VCaP (cell line): ENCODE results near the gene PDZD7.

ENCODE experiments used
- H3K27ac ChIP-seq: fragments of 450-650 bp; 2 replicates; pipeline ENCODE4 v1.5.1; 2017
- TF ChIP-seq, protein P1 (sequence below): fragments of 450-650 bp; conservative IDR thresholded peaks from 2 replicates; pipeline ENCODE4 v1.5.1; 2017; ENCODE audit warnings: mild to moderate bottlenecking, moderate library complexity

PDZD7 gene

DNA sequence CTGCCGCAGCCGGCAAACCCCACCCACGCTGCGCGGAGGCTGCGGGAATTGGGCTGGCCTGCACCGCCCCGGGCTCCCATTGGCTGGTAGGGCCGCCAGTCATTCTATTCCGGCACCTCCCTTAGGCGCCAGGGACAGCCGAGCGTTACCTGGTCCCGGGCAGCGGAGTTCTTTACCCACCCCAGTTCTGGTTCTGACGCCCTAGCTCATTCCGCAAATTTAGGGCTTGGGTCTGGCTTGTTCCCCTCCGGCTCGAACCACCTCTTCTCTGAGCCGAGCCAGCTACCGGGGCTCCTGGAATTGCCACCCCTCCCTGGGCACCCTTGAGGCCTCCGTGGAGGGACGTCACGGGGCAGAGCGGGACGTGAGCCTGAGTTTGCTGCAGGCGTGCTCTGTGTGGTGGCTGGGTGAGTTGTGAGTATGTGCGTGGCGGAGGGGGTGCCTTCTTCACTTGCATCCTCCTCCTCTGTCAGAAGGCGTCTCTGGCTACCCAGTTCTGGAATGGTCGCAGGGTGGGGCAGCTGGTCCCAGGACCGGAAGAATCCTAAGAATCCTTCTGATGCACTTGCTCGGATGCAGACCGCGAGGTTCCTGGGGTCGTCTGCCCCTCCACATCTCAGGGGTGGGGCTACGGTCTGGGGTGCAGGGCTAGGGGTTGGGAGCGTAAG is at the start of gene PDZD7, which contains the start of gene SFXN3:
Gene PDZD7, minus strand, starts transcription at position 2 of the 668 bp plus-strand sequence. CDS start 910 bp downstream, outside the sequence.
Gene SFXN3, plus strand, starts transcription at position 107 of the 668 bp plus-strand sequence. CDS start 3,461 bp downstream, outside the sequence.
- H3K27ac ChIP-seq, result peak within 1 kb of the TSS; percentile 58; the same call in 1 of the 2 replicates
- TF ChIP-seq, protein P1, sequence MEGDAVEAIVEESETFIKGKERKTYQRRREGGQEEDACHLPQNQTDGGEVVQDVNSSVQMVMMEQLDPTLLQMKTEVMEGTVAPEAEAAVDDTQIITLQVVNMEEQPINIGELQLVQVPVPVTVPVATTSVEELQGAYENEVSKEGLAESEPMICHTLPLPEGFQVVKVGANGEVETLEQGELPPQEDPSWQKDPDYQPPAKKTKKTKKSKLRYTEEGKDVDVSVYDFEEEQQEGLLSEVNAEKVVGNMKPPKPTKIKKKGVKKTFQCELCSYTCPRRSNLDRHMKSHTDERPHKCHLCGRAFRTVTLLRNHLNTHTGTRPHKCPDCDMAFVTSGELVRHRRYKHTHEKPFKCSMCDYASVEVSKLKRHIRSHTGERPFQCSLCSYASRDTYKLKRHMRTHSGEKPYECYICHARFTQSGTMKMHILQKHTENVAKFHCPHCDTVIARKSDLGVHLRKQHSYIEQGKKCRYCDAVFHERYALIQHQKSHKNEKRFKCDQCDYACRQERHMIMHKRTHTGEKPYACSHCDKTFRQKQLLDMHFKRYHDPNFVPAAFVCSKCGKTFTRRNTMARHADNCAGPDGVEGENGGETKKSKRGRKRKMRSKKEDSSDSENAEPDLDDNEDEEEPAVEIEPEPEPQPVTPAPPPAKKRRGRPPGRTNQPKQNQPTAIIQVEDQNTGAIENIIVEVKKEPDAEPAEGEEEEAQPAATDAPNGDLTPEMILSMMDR, result no peak

DNA sequence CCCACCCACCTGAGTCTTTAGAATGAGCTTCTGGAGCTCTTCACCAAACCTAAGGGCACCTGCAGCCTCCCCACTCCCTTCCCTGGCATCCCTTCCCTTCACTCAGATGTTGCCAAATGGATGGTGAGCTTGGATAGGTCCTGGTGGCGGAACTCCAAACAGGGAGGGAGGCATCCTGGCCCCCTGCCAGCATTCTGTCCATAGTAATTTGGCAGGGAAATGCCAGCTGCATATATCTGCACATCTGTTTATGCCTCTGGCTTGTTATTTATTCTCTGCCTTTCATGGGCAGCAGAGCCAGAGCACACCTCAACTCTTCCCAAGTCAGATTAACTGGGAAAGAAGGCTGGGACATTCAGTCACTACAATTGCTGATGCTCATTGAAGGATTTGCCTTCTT is 48.9 kb upstream of the PDZD7 start:
- TF ChIP-seq, protein P1, result no peak

DNA sequence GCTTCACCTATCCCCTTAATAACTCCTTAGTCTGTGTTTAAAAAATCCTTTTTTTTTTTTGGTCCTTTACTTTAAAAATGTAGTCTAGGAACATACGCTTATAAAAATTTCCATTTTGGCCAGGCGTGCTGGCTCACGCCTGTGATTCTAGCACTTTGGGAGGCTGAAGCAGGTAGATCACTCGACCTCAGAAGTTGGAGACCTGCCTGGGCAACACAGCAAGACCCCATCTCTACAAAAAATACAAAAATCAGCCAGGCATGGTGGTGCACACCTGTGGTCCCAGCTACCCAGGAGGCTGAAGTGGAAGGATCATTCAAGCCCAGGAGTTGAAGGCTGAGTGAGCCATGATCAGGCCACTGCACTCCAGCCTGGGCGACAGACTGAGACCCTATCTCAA is 45.7 kb upstream of the PDZD7 start:
- H3K27ac ChIP-seq, result no peak overlapping the region
- TF ChIP-seq, protein P1, result no peak

More for the DNA sequence above, 48.9 kb upstream of the PDZD7 start:
- H3K27ac ChIP-seq, result no peak overlapping the region

DNA sequence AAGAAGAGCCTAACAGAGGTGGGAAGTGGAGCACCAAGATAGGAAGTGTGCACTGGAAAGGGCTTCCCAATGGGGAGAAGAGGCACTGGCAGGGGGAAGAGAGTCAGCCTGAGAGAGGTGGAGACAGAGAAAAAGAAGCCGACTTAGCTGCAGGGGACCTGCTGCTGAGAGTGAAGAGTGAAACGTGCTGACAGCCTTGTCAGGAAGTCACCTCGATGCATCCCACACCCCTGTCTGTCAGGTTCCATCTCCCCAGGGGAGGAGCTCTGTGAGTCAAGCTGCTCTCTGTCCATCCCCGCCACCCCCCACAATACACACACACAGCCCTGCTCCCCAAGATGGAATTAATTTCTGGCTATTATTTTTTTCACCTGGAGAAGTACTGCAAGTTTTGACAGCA is 44.8 kb upstream of the PDZD7 start:
- TF ChIP-seq, protein P1, result no peak
- no peak overlapping the region for H3K27ac ChIP-seq

DNA sequence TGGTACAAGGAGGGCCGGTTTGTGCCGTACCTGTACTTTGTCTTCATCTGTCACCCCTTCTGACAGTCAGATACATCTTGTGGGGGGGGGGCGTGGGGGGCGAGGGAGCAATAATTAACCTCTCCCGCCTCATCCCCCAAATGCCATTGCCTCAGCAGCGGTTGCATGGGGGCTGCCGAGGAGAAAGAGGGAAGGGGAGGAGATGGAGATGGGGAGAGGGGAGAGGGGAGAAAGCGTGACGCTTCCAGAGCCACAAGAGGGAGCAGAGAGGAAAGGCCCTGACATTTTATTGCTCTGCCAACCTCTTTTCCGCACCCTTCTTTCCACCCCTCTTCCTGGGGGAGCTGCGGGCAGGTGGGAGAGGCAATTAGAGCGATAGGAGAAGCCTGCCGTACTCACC is 42.7 kb upstream of the PDZD7 start:
- TF ChIP-seq, protein P1, result 0 out of 2 replicates have a peak, but pooled peaks have one; percentile 7

DNA sequence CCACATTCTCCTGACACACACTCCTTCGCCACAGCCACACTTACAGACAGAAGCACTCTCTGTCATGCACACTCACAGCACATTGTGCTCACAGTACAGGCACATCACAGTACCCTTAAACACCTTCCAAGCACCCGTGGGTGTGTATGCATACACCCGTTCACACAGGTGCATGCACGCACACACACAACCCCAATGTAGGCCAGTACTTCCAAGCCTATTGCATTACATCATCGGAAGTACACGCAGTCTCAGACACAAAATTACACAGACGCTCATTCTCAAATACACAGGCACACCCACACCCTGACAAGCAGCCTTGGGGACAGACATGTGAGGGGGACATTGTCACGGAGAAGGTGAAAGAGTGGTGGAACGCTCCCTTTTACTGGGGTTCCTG is 42.0 kb upstream of the PDZD7 start:
- no peak overlapping the region for H3K27ac ChIP-seq
- TF ChIP-seq, protein P1, result no peak

More for the DNA sequence above, 42.7 kb upstream of the PDZD7 start:
- no peak overlapping the region for H3K27ac ChIP-seq

DNA sequence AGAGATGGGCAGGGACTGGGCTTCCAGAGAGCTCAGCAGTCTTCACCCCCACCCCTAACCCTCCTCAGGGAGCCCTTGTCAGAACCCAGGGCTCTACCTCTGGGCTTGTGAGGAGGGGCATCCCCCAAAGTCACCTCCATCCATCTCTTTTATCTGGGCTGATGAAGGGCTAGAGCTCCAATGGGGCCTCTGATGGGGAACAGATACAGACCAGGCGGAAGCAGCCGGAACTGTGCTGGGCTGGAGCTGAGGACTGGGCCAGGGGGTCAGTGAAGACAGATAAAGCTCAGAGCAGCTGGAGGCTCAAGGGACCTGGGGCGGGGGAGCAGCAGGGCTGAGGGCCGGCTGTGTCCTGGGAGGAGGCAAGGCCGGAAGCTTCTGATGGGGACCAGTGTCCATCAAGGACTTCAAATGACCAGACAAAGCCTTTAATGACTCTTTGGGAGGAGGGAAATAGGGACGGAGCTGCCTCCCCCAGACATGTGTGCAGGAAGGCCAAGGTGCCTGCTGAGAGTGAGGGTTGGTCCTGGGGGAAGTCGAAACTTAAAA is 41.0 kb upstream of the PDZD7 start:
- TF ChIP-seq, protein P1, result no peak
- no peak overlapping the region for H3K27ac ChIP-seq
